Measurements from ENCODE around the gene STIM1.

GRCh38 chr11:3823303-3823702 is 32.2 kb upstream of the STIM1 start:
- no peak for TF ChIP-seq CTCF (IDR thresholded peaks at IDR 0.05; ENCODE audit: low read depth, low read length, poor library complexity, severe bottlenecking)
- TF ChIP-seq EZH2phosphoT487 (IDR thresholded peaks at IDR 0.05; ENCODE audit: borderline replicate concordance, low read length), result no peak
